ENCODE data around the gene CENPM. TPM values are rescaled to one million over a fixed set of nuclear protein-coding genes. Genes with fewer than 3 reads are reported as not detected.

CENPM gene
- total and polyA plus RNA-seq, 9 of the 15 experiments (the other 6 are each of a cell fraction or from before 2014, with no cell fraction given), result 11.3 to 67.7 (median 32.3) TPM

MicroRNA genes within 50 kb of the gene (microRNA counts, 767-probe panel; counts per million panel counts)
- 3,967 counts per million, percentile 81 among the panel's probes with 10 or more counts for microRNA hsa-miR-33a-5p

Small RNAs within 50 kb of the gene (microRNA-seq; reads per million reads assigned to microRNA genes)
- gene MIR33A (ENCODE audit: borderline microRNAs expressed), result 74.3 reads per million, percentile 77 among the genes with 10 or more reads in this experiment

Small RNAs within 50 kb of the gene (small RNA-seq; reads per million reads assigned to genes)
- 5.4 reads per million, percentile 93 among the genes with 10 or more reads in this experiment for gene MIR33A

Other genes with a start within 250 kb of the CENPM start
Only the 7 nearest of the 12 such genes appear.
- 26.6 and 38.5 TPM in 2 replicates for gene SREBF2, start 114.0 kb downstream of the CENPM start, total RNA-seq (2014; rRNA removed)
- 26.9 and 27.2 TPM in 2 replicates for gene SREBF2, start 114.0 kb downstream of the CENPM start, total RNA-seq (2014; rRNA removed; fragmentation: Illumina TruSeq; extraction: Trizol)
- gene SREBF2, start 114.0 kb downstream of the CENPM start, total RNA-seq (2015; rRNA removed; fragmentation: Illumina TruSeq; extraction: Trizol), result 22.4 and 24.8 TPM in 2 replicates
- gene SREBF2, start 114.0 kb downstream of the CENPM start, total RNA-seq (2021), result 73.9 and 84.2 TPM in 2 replicates
- gene SREBF2, start 114.0 kb downstream of the CENPM start, polyA plus RNA-seq (2011; rRNA removed), result 55.3 and 89.8 TPM in 2 replicates
- gene SREBF2, start 114.0 kb downstream of the CENPM start, polyA plus RNA-seq (2014; fragmentation: Illumina TruSeq; extraction: Trizol), result 64.5 and 74.3 TPM in 2 replicates
- gene SREBF2, start 114.0 kb downstream of the CENPM start, polyA plus RNA-seq (2014; fragmentation: Nextera tagmentation; extraction: Ambion mirVana), result 1 to 10 TPM; 1.1 TPM
- gene SREBF2, start 114.0 kb downstream of the CENPM start, polyA plus RNA-seq (2014; rRNA removed), result 62.8 and 63.9 TPM in 2 replicates
- 1.1 and 1.4 TPM in 2 replicates for gene SHISA8, start 32.1 kb downstream of the CENPM start, total RNA-seq (2014; rRNA removed)
- not detected in 2 replicates for gene SHISA8, start 32.1 kb downstream of the CENPM start, total RNA-seq (2014; rRNA removed; fragmentation: Illumina TruSeq; extraction: Trizol)
- not detected in 2 replicates for gene SHISA8, start 32.1 kb downstream of the CENPM start, total RNA-seq (2015; rRNA removed; fragmentation: Illumina TruSeq; extraction: Trizol)
- gene SHISA8, start 32.1 kb downstream of the CENPM start, total RNA-seq (2021), result 2.2 TPM in 2 replicates
- gene SHISA8, start 32.1 kb downstream of the CENPM start, polyA plus RNA-seq (2011; rRNA removed), result 0.08 and 0.15 TPM in 2 replicates
- not detected in 2 replicates for gene SHISA8, start 32.1 kb downstream of the CENPM start, polyA plus RNA-seq (2014; fragmentation: Illumina TruSeq; extraction: Trizol)
- under 1 TPM in 1 of 2 experiments, not detected in 1; 0.07 TPM for gene SHISA8, start 32.1 kb downstream of the CENPM start, polyA plus RNA-seq (2014; fragmentation: Nextera tagmentation; extraction: Ambion mirVana)
- gene SHISA8, start 32.1 kb downstream of the CENPM start, polyA plus RNA-seq (2014; rRNA removed), result 0.50 and 3.3 TPM in 2 replicates
- 0.50 and 0.69 TPM in 2 replicates for gene TNFRSF13C, start 20.3 kb downstream of the CENPM start, total RNA-seq (2014; rRNA removed)
- gene TNFRSF13C, start 20.3 kb downstream of the CENPM start, total RNA-seq (2014; rRNA removed; fragmentation: Illumina TruSeq; extraction: Trizol), result 0.44 and 0.48 TPM in 2 replicates
- gene TNFRSF13C, start 20.3 kb downstream of the CENPM start, total RNA-seq (2015; rRNA removed; fragmentation: Illumina TruSeq; extraction: Trizol), result 0.30 and 0.47 TPM in 2 replicates
- gene TNFRSF13C, start 20.3 kb downstream of the CENPM start, total RNA-seq (2021), result 1.5 and 1.9 TPM in 2 replicates
- gene TNFRSF13C, start 20.3 kb downstream of the CENPM start, polyA plus RNA-seq (2011; rRNA removed), result 0.53 and 1.3 TPM in 2 replicates
- 0.59 and 0.66 TPM in 2 replicates for gene TNFRSF13C, start 20.3 kb downstream of the CENPM start, polyA plus RNA-seq (2014; fragmentation: Illumina TruSeq; extraction: Trizol)
- gene TNFRSF13C, start 20.3 kb downstream of the CENPM start, polyA plus RNA-seq (2014; fragmentation: Nextera tagmentation; extraction: Ambion mirVana), result under 1 TPM; 0.08 to 0.13 TPM
- gene TNFRSF13C, start 20.3 kb downstream of the CENPM start, polyA plus RNA-seq (2014; rRNA removed), result 1.1 and 1.3 TPM in 2 replicates
- not detected in 2 replicates for gene SEPTIN3, start 22.3 kb upstream of the CENPM start, total RNA-seq (2014; rRNA removed)
- gene SEPTIN3, start 22.3 kb upstream of the CENPM start, total RNA-seq (2014; rRNA removed; fragmentation: Illumina TruSeq; extraction: Trizol), result not detected in 2 replicates
- gene SEPTIN3, start 22.3 kb upstream of the CENPM start, total RNA-seq (2015; rRNA removed; fragmentation: Illumina TruSeq; extraction: Trizol), result not detected in 2 replicates
- gene SEPTIN3, start 22.3 kb upstream of the CENPM start, total RNA-seq (2021), result not detected in 2 replicates
- gene SEPTIN3, start 22.3 kb upstream of the CENPM start, polyA plus RNA-seq (2011; rRNA removed), result 0.06 and 0.08 TPM in 2 replicates
- gene SEPTIN3, start 22.3 kb upstream of the CENPM start, polyA plus RNA-seq (2014; fragmentation: Illumina TruSeq; extraction: Trizol), result not detected in 2 replicates
- gene SEPTIN3, start 22.3 kb upstream of the CENPM start, polyA plus RNA-seq (2014; fragmentation: Nextera tagmentation; extraction: Ambion mirVana), result not detected
- not detected in 2 replicates for gene SEPTIN3, start 22.3 kb upstream of the CENPM start, polyA plus RNA-seq (2014; rRNA removed)
- not detected in 2 replicates for gene WBP2NL, start 51.6 kb upstream of the CENPM start, total RNA-seq (2014; rRNA removed)
- gene WBP2NL, start 51.6 kb upstream of the CENPM start, total RNA-seq (2014; rRNA removed; fragmentation: Illumina TruSeq; extraction: Trizol), result not detected in 2 replicates
- not detected in 2 replicates for gene WBP2NL, start 51.6 kb upstream of the CENPM start, total RNA-seq (2015; rRNA removed; fragmentation: Illumina TruSeq; extraction: Trizol)
- gene WBP2NL, start 51.6 kb upstream of the CENPM start, total RNA-seq (2021), result not detected in 2 replicates
- not detected in 2 replicates for gene WBP2NL, start 51.6 kb upstream of the CENPM start, polyA plus RNA-seq (2011; rRNA removed)
- not detected in 2 replicates for gene WBP2NL, start 51.6 kb upstream of the CENPM start, polyA plus RNA-seq (2014; fragmentation: Illumina TruSeq; extraction: Trizol)
- not detected for gene WBP2NL, start 51.6 kb upstream of the CENPM start, polyA plus RNA-seq (2014; fragmentation: Nextera tagmentation; extraction: Ambion mirVana)
- gene WBP2NL, start 51.6 kb upstream of the CENPM start, polyA plus RNA-seq (2014; rRNA removed), result not detected in 2 replicates
- gene NAGA, start 123.7 kb upstream of the CENPM start, total RNA-seq (2014; rRNA removed), result 19.5 and 20.6 TPM in 2 replicates
- 9.9 and 11.5 TPM in 2 replicates for gene NAGA, start 123.7 kb upstream of the CENPM start, total RNA-seq (2014; rRNA removed; fragmentation: Illumina TruSeq; extraction: Trizol)
- 15.9 and 16.1 TPM in 2 replicates for gene NAGA, start 123.7 kb upstream of the CENPM start, total RNA-seq (2015; rRNA removed; fragmentation: Illumina TruSeq; extraction: Trizol)
- gene NAGA, start 123.7 kb upstream of the CENPM start, total RNA-seq (2021), result 20.0 and 20.4 TPM in 2 replicates
- 18.1 and 19.7 TPM in 2 replicates for gene NAGA, start 123.7 kb upstream of the CENPM start, polyA plus RNA-seq (2011; rRNA removed)
- gene NAGA, start 123.7 kb upstream of the CENPM start, polyA plus RNA-seq (2014; fragmentation: Illumina TruSeq; extraction: Trizol), result 20.6 and 22.1 TPM in 2 replicates
- gene NAGA, start 123.7 kb upstream of the CENPM start, polyA plus RNA-seq (2014; fragmentation: Nextera tagmentation; extraction: Ambion mirVana), result 1 to 10 TPM; 6.5 to 7.0 TPM
- 17.4 and 18.7 TPM in 2 replicates for gene NAGA, start 123.7 kb upstream of the CENPM start, polyA plus RNA-seq (2014; rRNA removed)
- not detected in 2 replicates for gene PHETA2, start 127.1 kb upstream of the CENPM start, total RNA-seq (2014; rRNA removed)
- gene PHETA2, start 127.1 kb upstream of the CENPM start, total RNA-seq (2014; rRNA removed; fragmentation: Illumina TruSeq; extraction: Trizol), result 0.06 TPM in 1 of 2 replicates, not detected in the other
- gene PHETA2, start 127.1 kb upstream of the CENPM start, total RNA-seq (2015; rRNA removed; fragmentation: Illumina TruSeq; extraction: Trizol), result 0.07 and 0.08 TPM in 2 replicates
- gene PHETA2, start 127.1 kb upstream of the CENPM start, total RNA-seq (2021), result 0.18 and 0.22 TPM in 2 replicates
- 0.08 and 0.14 TPM in 2 replicates for gene PHETA2, start 127.1 kb upstream of the CENPM start, polyA plus RNA-seq (2011; rRNA removed)
- 0.08 TPM in 1 of 2 replicates, not detected in the other for gene PHETA2, start 127.1 kb upstream of the CENPM start, polyA plus RNA-seq (2014; fragmentation: Illumina TruSeq; extraction: Trizol)
- gene PHETA2, start 127.1 kb upstream of the CENPM start, polyA plus RNA-seq (2014; fragmentation: Nextera tagmentation; extraction: Ambion mirVana), result not detected
- gene PHETA2, start 127.1 kb upstream of the CENPM start, polyA plus RNA-seq (2014; rRNA removed), result 0.07 and 0.31 TPM in 2 replicates

Data from K562 (cell line).